Astrocyte (in vitro differentiated cells and primary cell): ENCODE measurements around the gene TAGLN2. TPM values are rescaled to one million over a fixed set of nuclear protein-coding genes. Genes with fewer than 3 reads are reported as not detected.

ENCODE experiments used
- DNase-seq: peaks from one replicate; pipeline ENCODE4 v3.0.0-alpha.2; 2010; ENCODE audit warnings: low read depth
- FAIRE-seq: peaks from 2 replicates; lab custom pipeline; 2011; peaks lifted over from hg19 to GRCh38; lab: Jason Lieb, UNC
- H2AFZ ChIP-seq: 2 replicates; pipeline ENCODE4 v1.6.0; 2012; ENCODE audit warnings: low read depth, low read length, inconsistent platforms
- H3K27ac ChIP-seq: 2 replicates; pipeline ENCODE4 v1.5.1; 2011; ENCODE audit warnings: low read depth, low read length, inconsistent platforms
- H3K27me3 ChIP-seq: 2 replicates; pipeline ENCODE4 v1.6.0; 2011; ENCODE audit warnings: low read length, inconsistent platforms; ENCODE audit not compliant: insufficient read depth
- H3K36me3 ChIP-seq: 2 replicates; pipeline ENCODE4 v1.5.1; 2011; ENCODE audit warnings: low read length, inconsistent platforms; ENCODE audit not compliant: insufficient read depth
- H3K4me1 ChIP-seq: 2 replicates; pipeline ENCODE4 v1.5.1; 2011; ENCODE audit warnings: low read length, inconsistent platforms; ENCODE audit not compliant: insufficient read depth
- H3K4me2 ChIP-seq: 2 replicates; pipeline ENCODE4 v1.6.0; 2012; ENCODE audit warnings: low read length, inconsistent platforms
- H3K4me3 ChIP-seq: 2 replicates; pipeline ENCODE4 v1.5.1; 2011; ENCODE audit warnings: low read depth, mild to moderate bottlenecking, low read length, inconsistent platforms; ENCODE audit not compliant: insufficient read depth
- H3K79me2 ChIP-seq: 2 replicates; pipeline ENCODE4 v1.6.0; 2012; ENCODE audit warnings: mild to moderate bottlenecking, low read length, inconsistent platforms; ENCODE audit not compliant: insufficient read depth
- H3K9ac ChIP-seq: 2 replicates; pipeline ENCODE4 v1.6.0; 2012; ENCODE audit warnings: mild to moderate bottlenecking, low read length, inconsistent platforms
- H3K9me3 ChIP-seq: 2 replicates; pipeline ENCODE4 v1.5.1; 2012; ENCODE audit warnings: low read depth, mild to moderate bottlenecking, low read length, inconsistent platforms; ENCODE audit not compliant: insufficient read depth
- H4K20me1 ChIP-seq: 2 replicates; pipeline ENCODE4 v1.6.0; 2012; ENCODE audit warnings: low read length, inconsistent platforms; ENCODE audit not compliant: insufficient read depth
- H3K27ac Mint-ChIP-seq: one replicate; pipeline ENCODE4 v1.8.0; 2021; ENCODE audit warnings: mild to moderate bottlenecking, mixed read lengths; ENCODE audit not compliant: unreplicated experiment
- H3K27me3 Mint-ChIP-seq: one replicate; pipeline ENCODE4 v1.8.0; 2021; ENCODE audit warnings: low read depth, mixed read lengths; ENCODE audit not compliant: unreplicated experiment
- H3K36me3 Mint-ChIP-seq: one replicate; pipeline ENCODE4 v1.8.0; 2021; ENCODE audit warnings: low read depth, mixed read lengths; ENCODE audit not compliant: unreplicated experiment
- H3K4me1 Mint-ChIP-seq: one replicate; pipeline ENCODE4 v1.8.0; 2021; ENCODE audit warnings: low read depth, mixed read lengths; ENCODE audit not compliant: unreplicated experiment
- H3K4me3 Mint-ChIP-seq: one replicate; pipeline ENCODE4 v1.8.0; 2021; ENCODE audit warnings: mild to moderate bottlenecking, moderate library complexity, mixed read lengths; ENCODE audit not compliant: unreplicated experiment
- H3K9me3 Mint-ChIP-seq: one replicate; pipeline ENCODE4 v1.8.0; 2021; ENCODE audit warnings: mild to moderate bottlenecking, mixed read lengths; ENCODE audit not compliant: unreplicated experiment
- EZH2 ChIP-seq: IDR thresholded peaks from 2 replicates; pipeline ENCODE4 v1.6.1; 2012; ENCODE audit warnings: mild to moderate bottlenecking, low read length, inconsistent platforms; ENCODE audit not compliant: insufficient read depth
- total RNA-seq: library from RNA; stranded (reverse); gene quantifications from 2 replicates; pipeline ENCODE4 v1.2.1, GENCODE V29; 2021
- TF ChIP-seq, protein P1 (sequence below): IDR thresholded peaks from 2 replicates; pipeline ENCODE4 v1.5.1; 2011; ENCODE audit warnings: low read depth, mild to moderate bottlenecking, inconsistent platforms, low read length, moderate library complexity; ENCODE audit not compliant: insufficient read depth

TAGLN2 gene
- total RNA-seq, 1 donor from 2014 or later: 688 TPM

GRCh38 chr1:159898527-159898926, 26.8 kb downstream of the TAGLN2 start:
- Mint-ChIP-seq H3K27ac (no peak overlapping the region), H3K4me1 (peaks cover 18% of the 10 kb centered on the region), H3K9me3 (peaks cover 5% of the 10 kb centered on the region), H3K27me3 (peaks cover 14% of the 10 kb centered on the region), H3K36me3 (no peaks in the 10 kb centered on the region), H3K4me3 (no peak overlapping the region)
- Histone ChIP-seq H3K27ac (no peak overlapping the region), H3K4me1 (peaks cover 11% of the 10 kb centered on the region), H4K20me1 (no peaks in the 10 kb centered on the region), H3K4me3 (no peak overlapping the region), H3K9me3 (no peaks in the 10 kb centered on the region), H3K79me2 (no peaks in the 10 kb centered on the region), H3K36me3 (no peaks in the 10 kb centered on the region), H2AFZ (no peak overlapping the region), H3K4me2 (no peak overlapping the region), H3K27me3 (no peaks in the 10 kb centered on the region), H3K9ac (no peak overlapping the region)
- DNase-seq: no peak
- TF ChIP-seq, protein P1, sequence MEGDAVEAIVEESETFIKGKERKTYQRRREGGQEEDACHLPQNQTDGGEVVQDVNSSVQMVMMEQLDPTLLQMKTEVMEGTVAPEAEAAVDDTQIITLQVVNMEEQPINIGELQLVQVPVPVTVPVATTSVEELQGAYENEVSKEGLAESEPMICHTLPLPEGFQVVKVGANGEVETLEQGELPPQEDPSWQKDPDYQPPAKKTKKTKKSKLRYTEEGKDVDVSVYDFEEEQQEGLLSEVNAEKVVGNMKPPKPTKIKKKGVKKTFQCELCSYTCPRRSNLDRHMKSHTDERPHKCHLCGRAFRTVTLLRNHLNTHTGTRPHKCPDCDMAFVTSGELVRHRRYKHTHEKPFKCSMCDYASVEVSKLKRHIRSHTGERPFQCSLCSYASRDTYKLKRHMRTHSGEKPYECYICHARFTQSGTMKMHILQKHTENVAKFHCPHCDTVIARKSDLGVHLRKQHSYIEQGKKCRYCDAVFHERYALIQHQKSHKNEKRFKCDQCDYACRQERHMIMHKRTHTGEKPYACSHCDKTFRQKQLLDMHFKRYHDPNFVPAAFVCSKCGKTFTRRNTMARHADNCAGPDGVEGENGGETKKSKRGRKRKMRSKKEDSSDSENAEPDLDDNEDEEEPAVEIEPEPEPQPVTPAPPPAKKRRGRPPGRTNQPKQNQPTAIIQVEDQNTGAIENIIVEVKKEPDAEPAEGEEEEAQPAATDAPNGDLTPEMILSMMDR: no peak
- no peak for FAIRE-seq

DNA sequence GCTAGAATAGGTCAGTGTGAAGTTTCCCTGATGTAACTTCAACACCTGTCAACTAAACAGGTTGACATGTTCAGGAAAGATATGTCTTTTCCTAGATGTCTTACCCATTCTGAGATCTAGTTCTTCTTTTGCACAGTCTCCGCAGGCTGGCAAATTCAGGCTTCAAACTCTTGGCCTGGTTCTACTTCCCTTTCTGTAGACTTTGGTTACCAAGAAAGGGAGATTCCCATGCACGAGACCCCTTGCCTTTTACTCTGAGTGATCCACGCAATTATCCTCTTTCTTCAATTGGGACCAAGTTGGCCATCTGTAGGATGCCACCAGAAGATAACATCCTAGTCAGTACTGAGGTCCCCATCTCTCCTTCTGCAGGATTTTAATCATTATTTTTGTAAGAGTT, 27.3 kb downstream of the TAGLN2 start:
- Mint-ChIP-seq H3K36me3 (no peaks in the 10 kb centered on the region), H3K9me3 (peaks cover 1% of the 10 kb centered on the region), H3K4me3 (no peak overlapping the region), H3K4me1 (peaks cover 20% of the 10 kb centered on the region), H3K27me3 (peaks cover 14% of the 10 kb centered on the region), H3K27ac (no peak overlapping the region)
- Histone ChIP-seq H3K4me2 (no peak overlapping the region), H3K9me3 (no peaks in the 10 kb centered on the region), H3K79me2 (no peaks in the 10 kb centered on the region), H2AFZ (no peak overlapping the region), H3K27ac (no peak overlapping the region), H3K4me1 (peaks cover 11% of the 10 kb centered on the region), H3K4me3 (no peak overlapping the region), H4K20me1 (no peaks in the 10 kb centered on the region), H3K27me3 (no peaks in the 10 kb centered on the region), H3K36me3 (no peaks in the 10 kb centered on the region), H3K9ac (no peak overlapping the region)
- TF ChIP-seq, protein P1: no peak
- TF ChIP-seq EZH2: no peak
- no peak for FAIRE-seq
- no peak for DNase-seq

DNA sequence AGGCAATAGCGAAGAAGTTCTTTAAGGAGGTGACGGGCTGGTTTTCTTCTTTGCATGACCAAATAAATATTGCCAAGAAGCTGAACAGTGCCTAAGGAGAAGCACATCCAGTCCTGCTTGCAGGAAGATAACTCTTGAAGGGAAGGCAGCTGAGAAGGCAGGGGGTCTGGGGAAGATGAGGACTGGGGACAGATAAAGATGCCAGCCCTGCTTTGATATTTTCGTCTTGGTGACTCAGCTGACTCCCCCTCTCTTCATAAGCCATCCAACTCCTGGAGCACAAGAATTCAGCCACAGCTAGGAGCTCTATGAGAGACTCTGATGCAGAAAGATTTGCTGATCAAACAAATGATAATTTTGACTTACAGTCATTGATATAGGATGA, 28.8 kb downstream of the TAGLN2 start:
- no peaks in the 10 kb centered on the region for H3K27me3 ChIP-seq
- no peak overlapping the region for H2AFZ ChIP-seq
- Mint-ChIP-seq H3K9me3 (no peaks in the 10 kb centered on the region), H3K27me3 (peaks cover 14% of the 10 kb centered on the region), H3K27ac (no peak overlapping the region), H3K36me3 (no peaks in the 10 kb centered on the region), H3K4me1 (peaks cover 22% of the 10 kb centered on the region), H3K4me3 (no peak overlapping the region)
- TF ChIP-seq, protein P1: no peak
- no peak for TF ChIP-seq EZH2
- DNase-seq (no peak), FAIRE-seq (no peak)
- no peak overlapping the region for H3K27ac ChIP-seq
- peaks cover 11% of the 10 kb centered on the region for H3K4me1 ChIP-seq
- no peak overlapping the region for H3K4me3 ChIP-seq
- no peaks in the 10 kb centered on the region for H4K20me1 ChIP-seq
- no peaks in the 10 kb centered on the region for H3K9me3 ChIP-seq
- H3K4me2 ChIP-seq: no peak overlapping the region
- H3K36me3 ChIP-seq: no peaks in the 10 kb centered on the region
- H3K9ac ChIP-seq: no peak overlapping the region
- H3K79me2 ChIP-seq: no peaks in the 10 kb centered on the region
